Measurements from ENCODE around the gene ZNF560. TPM values are rescaled to one million over a fixed set of nuclear protein-coding genes. Genes with fewer than 3 reads are reported as not detected.

The ZNF560 gene
- total and polyA plus RNA-seq, 2 of the 13 experiments (the other 11 are each of a cell fraction or from before 2014, with no cell fraction given), result not detected

DNA sequence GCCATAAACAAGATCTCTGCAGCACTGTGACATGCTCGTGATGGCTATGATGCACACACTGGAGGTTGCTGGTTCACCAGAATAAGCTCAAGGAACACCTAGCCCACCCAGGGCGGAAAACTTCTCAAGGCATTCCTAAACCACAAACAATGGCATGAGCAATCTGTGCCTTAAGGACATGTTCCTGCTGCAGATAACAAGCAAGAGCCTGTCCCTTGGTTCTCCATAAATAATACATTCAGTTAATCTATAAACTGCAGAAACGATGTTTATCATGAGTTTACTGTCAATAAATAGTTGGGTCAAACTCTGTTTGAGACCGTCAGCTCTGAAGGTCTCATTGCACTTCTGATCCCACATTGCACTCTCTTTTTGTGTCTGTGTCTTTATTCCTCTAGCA is 44.5 kb downstream of the ZNF560 start:
- intact Hi-C loops (cut with micrococcal nuclease; ENCODE audit: unreplicated experiment) (no loop called here), in situ Hi-C loops (cut with HindIII; ENCODE audit: extremely low pct_ligation_motif_present, low pct_unique_long_range_greater_than_20kb) (no loop called here)
- H3K9ac ChIP-seq (ENCODE audit: insufficient read depth, low read depth, low read length), result no peak overlapping the region
- WGBS (ENCODE audit: low lambda C conversion rate), result 31% methylated on average over 3 of the region's 4 CpGs
- H3K79me2 ChIP-seq (ENCODE audit: insufficient read depth, low read length), result no peaks in the 10 kb centered on the region
- no peak overlapping the region for H3K27ac ChIP-seq (ENCODE audit: extremely low read length, insufficient read depth, low read length)
- peaks cover 10% of the 10 kb centered on the region; the same call in 1 of the 2 replicates for H3K4me1 ChIP-seq (ENCODE audit: insufficient read depth, low read length)
- no peaks in the 10 kb centered on the region for H3K36me3 ChIP-seq (replicated peaks in 1 of 2; ENCODE audit: control insufficient read depth in 1 of 2, insufficient read depth in 2 of 2, low read length in 2 of 2)
- no peak overlapping the region for H3K4me2 ChIP-seq (ENCODE audit: low read depth, low read length)
- peak; percentile 100 for TF ChIP-seq ZNF761 (CRISPR knock-in tag; conservative IDR thresholded peaks at IDR 0.05)
- no peak for TF ChIP-seq ZBTB1 (CRISPR knock-in tag; IDR thresholded peaks at IDR 0.05; ENCODE audit: borderline replicate concordance)
- TF ChIP-seq MXD4 (CRISPR knock-in tag; IDR thresholded peaks at IDR 0.05), result no peak
- no peak for TF ChIP-seq TEAD3 (CRISPR knock-in tag; optimal IDR thresholded peaks at IDR 0.05; ENCODE audit: borderline replicate concordance)
- no peak for TF ChIP-seq ATF1 (CRISPR knock-in tag; IDR thresholded peaks at IDR 0.05)
- ATAC-seq (no peak), FAIRE-seq (no peak), DNase-seq (ENCODE audit: low spot score) (no peak)
- H3K9me3 ChIP-seq (ENCODE audit: low read length), result peaks cover 85% of the 10 kb centered on the region
- BruUV-seq (replicated peaks), result no TSS peak
- H4K20me1 ChIP-seq (ENCODE audit: insufficient read depth, low read length), result no peaks in the 10 kb centered on the region
- CTCF ChIA-PET (ENCODE audit: low intra/inter-chr PET ratio, low total read pairs), result no interaction called here
- no peak overlapping the region for H3K4me3 ChIP-seq (replicated peaks in 1 of 3; ENCODE audit: insufficient read depth in 1 of 3, low read depth in 2 of 3, low read length in 3 of 3)
- no peak overlapping the region for H2AFZ ChIP-seq (ENCODE audit: low read length)
- POLR2A ChIA-PET, result no interaction called here
- no peaks in the 10 kb centered on the region for H3K27me3 ChIP-seq (ENCODE audit: control insufficient read depth in 1 of 2, insufficient read depth in 2 of 2, low read length in 2 of 2)

DNA sequence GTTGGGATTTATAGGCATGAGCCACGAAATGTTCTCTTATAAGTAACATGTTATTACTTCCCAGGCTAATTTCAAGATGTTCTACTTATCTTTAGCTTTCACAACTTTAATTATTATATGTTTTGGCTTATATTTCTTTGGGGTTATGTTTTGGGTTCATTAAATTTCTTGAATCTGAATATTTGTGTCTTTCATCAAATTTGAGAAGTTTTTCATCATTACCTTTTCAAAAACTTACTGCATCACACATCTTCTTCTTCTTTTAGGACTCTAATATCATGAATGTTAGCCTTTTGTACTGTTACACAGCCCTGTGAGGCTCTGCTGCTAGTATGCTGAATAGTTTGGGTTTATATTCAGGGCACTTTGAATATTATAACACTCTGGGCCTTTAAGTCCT is 53.4 kb downstream of the ZNF560 start:
- Histone ChIP-seq H4K20me1 (ENCODE audit: insufficient read depth, low read length) (no peaks in the 10 kb centered on the region), H3K27ac (ENCODE audit: extremely low read length, insufficient read depth, low read length) (peak overlapping the region; percentile 65), H3K9me3 (ENCODE audit: low read length) (peaks cover 48% of the 10 kb centered on the region), H3K27me3 (ENCODE audit: control insufficient read depth in 1 of 2, insufficient read depth in 2 of 2, low read length in 2 of 2) (no peaks in the 10 kb centered on the region), H2AFZ (ENCODE audit: low read length) (no peak overlapping the region), H3K4me3 (replicated peaks in 1 of 3; ENCODE audit: insufficient read depth in 1 of 3, low read depth in 2 of 3, low read length in 3 of 3) (no peak overlapping the region), H3K36me3 (replicated peaks in 1 of 2; ENCODE audit: control insufficient read depth in 1 of 2, insufficient read depth in 2 of 2, low read length in 2 of 2) (no peaks in the 10 kb centered on the region), H3K9ac (ENCODE audit: insufficient read depth, low read depth, low read length) (no peak overlapping the region), H3K79me2 (ENCODE audit: insufficient read depth, low read length) (no peaks in the 10 kb centered on the region), H3K4me1 (ENCODE audit: insufficient read depth, low read length) (peaks cover 24% of the 10 kb centered on the region), H3K4me2 (ENCODE audit: low read depth, low read length) (0 out of 2 replicates have a peak overlapping the region, but pooled peaks have one; percentile 24)
- intact Hi-C loops (cut with micrococcal nuclease; ENCODE audit: unreplicated experiment) (no loop called here), in situ Hi-C loops (cut with HindIII; ENCODE audit: extremely low pct_ligation_motif_present, low pct_unique_long_range_greater_than_20kb) (no loop called here)
- ChIA-PET CTCF (ENCODE audit: low intra/inter-chr PET ratio, low total read pairs) (no interaction called here), POLR2A (interaction anchor here (1.8 kb wide), 1 partner anchor 10 kb away, joined by 8 read pairs; the partner anchor contains the start of gene ZNF266)
- WGBS (ENCODE audit: low lambda C conversion rate), result 70% methylated on average over 1 of the region's 1 CpG
- no peak for TF ChIP-seq LRRFIP1 (CRISPR knock-in tag; conservative IDR thresholded peaks at IDR 0.05)
- no peak for TF ChIP-seq WIZ (CRISPR knock-in tag; IDR thresholded peaks at IDR 0.05)
- TF ChIP-seq ZKSCAN1 (IDR thresholded peaks at IDR 0.05; ENCODE audit: low read length), result no peak
- TF ChIP-seq NR2F1 (CRISPR knock-in tag; IDR thresholded peaks at IDR 0.05), result no peak
- TF ChIP-seq E2F2 (CRISPR knock-in tag; IDR thresholded peaks at IDR 0.05; ENCODE audit: borderline replicate concordance), result no peak
- TF ChIP-seq FOXK1 (CRISPR knock-in tag; IDR thresholded peaks at IDR 0.05; ENCODE audit: borderline replicate concordance, low read depth), result no peak
- ATAC-seq (no peak), DNase-seq (ENCODE audit: low spot score) (no peak), FAIRE-seq (no peak)
- no TSS peak for BruUV-seq (replicated peaks)
